Psoas muscle (tissue), 8 donors: Measurements from ENCODE around the gene MLLT1. TPM values are rescaled to one million over a fixed set of nuclear protein-coding genes. Genes with fewer than 3 reads are reported as not detected.
"Not testable (repeated sequence)": the region's sequence is repeated elsewhere in the genome, so short reads cannot be mapped to it uniquely, and the experiment has no call there.

Source experiments
- ATAC-seq, 4 donors: fragments of 200-7000 bp; cut with Tn5 transposase; one replicate each; pipeline ENCODE4 v1.9.1; 2020; ENCODE audit warnings: moderate library complexity in 3 of 4, mild to moderate bottlenecking in 2 of 4
- DNase-seq, 2 donors: peaks; one replicate each; pipeline ENCODE4 v3.0.0-alpha.2; 2020
- H3K27ac ChIP-seq: fragments of 200-600 bp; one replicate; pipeline ENCODE4 v1.8.0; 2022
- H3K27me3 ChIP-seq, 3 donors: fragments of 200-600 bp in 1 of 3; one replicate each; pipeline versions ENCODE4 v1.6.1 to v1.8.0; 2013 to 2022; ENCODE audit warnings: low read length in 2 of 3, mild to moderate bottlenecking in 2 of 3, moderate library complexity in 1 of 3; ENCODE audit not compliant: insufficient read depth in 3 of 3
- H3K36me3 ChIP-seq, 2 donors: fragments of 200-600 bp in 1 of 2; one replicate each; pipeline versions ENCODE4 v1.6.1 to v1.8.0; 2013 to 2022; ENCODE audit warnings: low read depth in 1 of 2, mild to moderate bottlenecking in 1 of 2, moderate library complexity in 1 of 2; ENCODE audit not compliant: insufficient read depth in 1 of 2
- H3K4me1 ChIP-seq: fragments of 200-600 bp; one replicate; pipeline ENCODE4 v1.8.0; 2022
- H3K4me3 ChIP-seq: fragments of 200-600 bp; one replicate; pipeline ENCODE4 v1.8.0; 2022; ENCODE audit warnings: mild to moderate bottlenecking
- H3K9me3 ChIP-seq: fragments of 200-600 bp; one replicate; pipeline ENCODE4 v1.8.0; 2022
- CTCF ChIP-seq: fragments of 200-600 bp; IDR thresholded peaks from one replicate; pipeline ENCODE4 v1.8.0; 2022; ENCODE audit warnings: antibody characterized with exemption
- WGBS, 3 donors: extraction: QIAGEN DNeasy Blood & Tissue Kit; methylation state at CpG; one replicate each; pipeline versions ENCODE4 v1.1.6 to v1.1.7; 2013; 5-methylcytosine and 5-hydroxymethylcytosine counted together
- intact Hi-C, 2 donors: fragments of 100-400 bp; cut with DNase I; formaldehyde crosslinking; loops; one replicate each; pipeline versions ENCODE4 v1.11.0 to v1.14.2; 2022
- polyA plus RNA-seq, 3 donors: library from polyadenylated mRNA; stranded (reverse); fragments of 200-250 nt; gene quantifications; one replicate each; pipeline ENCODE4 v1.2.3, GENCODE V29; 2013
- total RNA-seq, 4 donors: library from RNA; stranded (reverse); fragmentation: NEBNext Ultra II Directional in 2 of 4; extraction: Animal tissue kit (Norgen Biotek cat#: 25700) in 2 of 4; gene quantifications; one replicate each; pipeline versions ENCODE4 v1.2.1 to v1.2.4, GENCODE V29; 2021 to 2023
- donor health status: healthy with polysubstance abuse.
- donor health status: DM: no; HTN: no; CAD: no; lungs with moderate emphysema.
- donor health status: Bipolar disorder and iron deficiency.
- donor health status: healthy.
- donor health status: DM: yes; HTN: yes; CAD: no.
- donor health status: DM: no; HTN: no; CAD: no.
- donor health status: DM: no; HTN: no; CAD: no.
- donor health status: DM: yes; HTN: yes; CAD: no.

Gene MLLT1
- total and polyA plus RNA-seq, 7 donors, result 24.2 to 51.7 (median 35.8) TPM

- TF ChIP-seq CTCF, result no peak
- Histone ChIP-seq H3K4me1 (no peaks in the 10 kb centered on the region), H3K27me3 (peaks cover 0 to 5% (median 0%) of the 10 kb centered on the region in 3 donors), H3K36me3 (no peaks in the 10 kb centered on the region), H3K9me3 (peaks cover 27% of the 10 kb centered on the region), H3K4me3 (no peak overlapping the region), H3K27ac (no peak overlapping the region)
- ATAC-seq, result no peak
- DNase-seq, result no peak
- intact Hi-C loops, result no loop called here
- WGBS, 3 donors, result 73 to 86% (median 77%) methylated on average over 6 of the region's 6 CpGs
These were observed 7.6 kb upstream of the MLLT1 start for GRCh38 chr19:6287269-6287885.

- H3K27ac ChIP-seq, result no peak overlapping the region
- no peak overlapping the region for H3K4me3 ChIP-seq
- WGBS, 3 donors, result 81 to 90% (median 83%) methylated on average over 4 of the region's 4 CpGs
- no peaks in the 10 kb centered on the region for H3K4me1 ChIP-seq
- DNase-seq (no peak), ATAC-seq (no peak)
- TF ChIP-seq CTCF, result no peak
- H3K36me3 ChIP-seq, result no peaks in the 10 kb centered on the region
- H3K27me3 ChIP-seq, result peaks cover 0 to 2% (median 0%) of the 10 kb centered on the region in 3 donors
- H3K9me3 ChIP-seq, result peaks cover 20% of the 10 kb centered on the region
- intact Hi-C loops, result no loop called here
These were observed 6.9 kb upstream of the MLLT1 start for GRCh38 chr19:6286676-6287075.

GRCh38 chr19:6282393-6282792, 2.6 kb upstream of the MLLT1 start:
- intact Hi-C loops, H3K9me3 ChIP-seq, H3K27ac ChIP-seq, H3K4me3 ChIP-seq, H3K36me3 ChIP-seq, H3K27me3 ChIP-seq, ATAC-seq, DNase-seq: not testable (repeated sequence)
- H3K4me1 ChIP-seq, result peaks cover 14% of the 10 kb centered on the region
- 75 to 83% (median 78%) methylated on average over 6 of the region's 6 CpGs for WGBS, 3 donors

- no peaks in the 10 kb centered on the region for H3K27me3 ChIP-seq
- intact Hi-C loops, result loop anchor here (10.0 kb wide), 2 partner anchors 55 to 305 kb away; partner anchors contain the start of gene RANBP3 (in 1 of the 2)
- H3K4me3 ChIP-seq, result peak overlapping the region; percentile 93
- no peaks in the 10 kb centered on the region for H3K9me3 ChIP-seq
- no peaks in the 10 kb centered on the region for H3K36me3 ChIP-seq
- peaks cover 40% of the 10 kb centered on the region for H3K4me1 ChIP-seq
- WGBS, 3 donors, result 0 to 1% (median 0%) methylated on average over 11 to 54 of the region's 59 CpGs
- peak overlapping the region; percentile 86 for H3K27ac ChIP-seq
- TF ChIP-seq CTCF, result no peak
- ATAC-seq (no peak), DNase-seq (no peak)
These were observed 200 bp downstream of the MLLT1 start for GRCh38 chr19:6279620-6279930.

- no peaks in the 10 kb centered on the region for H3K9me3 ChIP-seq
- peak overlapping the region; percentile 86 for H3K27ac ChIP-seq
- H3K27me3 ChIP-seq, result no peaks in the 10 kb centered on the region
- ATAC-seq, result no peak
- H3K4me3 ChIP-seq, result peak overlapping the region; percentile 93
- H3K36me3 ChIP-seq, result no peaks in the 10 kb centered on the region
- H3K4me1 ChIP-seq, result peaks cover 46% of the 10 kb centered on the region
- DNase-seq, result peak in 1 of 2 donors; percentile 65
- 5 to 10% (median 5%) methylated on average over 25 to 36 of the region's 36 CpGs for WGBS, 3 donors
- TF ChIP-seq CTCF, result no peak
- intact Hi-C loops, result loop anchor here (10.0 kb wide), 2 partner anchors 54 to 304 kb away; partner anchors contain the start of gene RANBP3 (in 1 of the 2)
These were observed 795 bp downstream of the MLLT1 start for GRCh38 chr19:6278740-6279619.
